Suprapubic skin (tissue), 3 donors: ENCODE results near the gene FAM81A.

Experiments
- CTCF ChIP-seq, 2 donors: fragments of 200-600 bp in 1 of 2; fragments of 450-650 bp in 1 of 2; sonication (generic) in 1 of 2; IDR thresholded peaks; one replicate each; pipeline ENCODE4 v1.5.1; 2016 to 2019; ENCODE audit warnings: antibody characterized with exemption in 2 of 2, mild to moderate bottlenecking in 1 of 2, moderate library complexity in 1 of 2
- POLR2A ChIP-seq, 2 donors: fragments of 450-650 bp; IDR thresholded peaks; one replicate each; pipeline ENCODE4 v1.6.1; 2017; ENCODE audit warnings: antibody characterized with exemption in 2 of 2, mild to moderate bottlenecking in 2 of 2, moderate library complexity in 2 of 2

DNA sequence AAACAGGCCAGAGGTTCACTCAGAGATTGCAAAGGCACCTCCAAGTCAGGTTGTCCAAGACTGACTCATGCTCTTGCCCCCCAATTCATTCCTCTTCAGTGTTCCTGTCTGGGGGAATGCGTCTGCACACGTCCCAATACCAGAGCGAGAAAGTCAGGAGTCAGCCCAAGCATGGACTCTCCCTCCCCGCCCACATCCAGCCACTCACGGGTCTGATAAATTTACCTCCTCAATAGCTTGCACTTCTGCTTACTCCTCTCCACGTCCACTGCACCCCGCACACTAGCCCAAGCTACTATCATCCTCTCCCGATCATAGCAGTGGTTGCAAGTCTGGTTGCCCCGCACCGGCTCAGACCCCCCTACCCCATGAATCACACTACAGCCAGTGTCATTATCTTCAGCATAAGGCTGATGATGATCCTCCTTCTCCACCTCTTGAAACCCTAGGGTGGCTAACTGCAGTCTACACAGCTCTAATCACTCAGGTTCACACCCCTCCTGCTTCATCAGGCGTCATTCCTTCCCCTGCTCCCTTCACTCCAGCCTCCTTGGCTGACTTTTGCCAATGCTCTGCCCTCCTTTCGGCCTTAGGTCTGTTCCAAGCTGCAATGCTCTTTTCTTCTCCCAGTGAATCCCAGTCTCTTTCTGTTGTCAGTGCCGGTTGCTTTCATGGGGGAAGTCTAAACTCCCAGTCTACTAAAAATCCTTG is 37.7 kb upstream of the FAM81A start:
- TF ChIP-seq CTCF (IDR thresholded peaks at IDR 0.05) (no peak), POLR2A (IDR thresholded peaks at IDR 0.05) (no peak)
